ENCODE results near the gene KIF5C. TPM values are rescaled to one million over a fixed set of nuclear protein-coding genes. Genes with fewer than 3 reads are reported as not detected.

KIF5C gene
- total RNA-seq, 1 experiment from 2014 or later: 0.87 TPM

GRCh38 chr2:148867079-148867769 lies 7.8 kb upstream of the KIF5C start:
- Mint-ChIP-seq H3K4me1 (ENCODE audit: low read depth, unreplicated experiment) (peaks cover 9% of the 10 kb centered on the region), H3K27me3 (ENCODE audit: unreplicated experiment) (peaks cover 40% of the 10 kb centered on the region)
- CTCF ChIA-PET: no interaction called here

GRCh38 chr2:148875387-148876051 lies 492 bp downstream of the KIF5C start:
- H3K4me3 Mint-ChIP-seq (ENCODE audit: low read depth, unreplicated experiment): peak overlapping the region; percentile 54
- peaks cover 36% of the 10 kb centered on the region for H3K27me3 Mint-ChIP-seq (ENCODE audit: unreplicated experiment)
- intact Hi-C loops (cut with micrococcal nuclease; ENCODE audit: unreplicated experiment): no loop called here
- CTCF ChIA-PET: no interaction called here
- H3K36me3 Mint-ChIP-seq (ENCODE audit: insufficient read depth, unreplicated experiment): peaks cover 6% of the 10 kb centered on the region
- no TSS peak for BruUV-seq (replicated peaks)
- no peak for DNase-seq
- no peak overlapping the region for H3K27ac Mint-ChIP-seq (ENCODE audit: unreplicated experiment)
- H3K4me1 Mint-ChIP-seq (ENCODE audit: low read depth, unreplicated experiment): peaks cover under 1% of the 10 kb centered on the region
- H3K9me3 Mint-ChIP-seq (ENCODE audit: low read depth, unreplicated experiment): no peaks in the 10 kb centered on the region
- TF ChIP-seq CTCF (IDR thresholded peaks at IDR 0.05; ENCODE audit: unreplicated experiment): no peak

More at GRCh38 chr2:148867079-148867769, 7.8 kb upstream of the KIF5C start:
- no peak for TF ChIP-seq CTCF (IDR thresholded peaks at IDR 0.05; ENCODE audit: unreplicated experiment)
- Mint-ChIP-seq H3K27ac (ENCODE audit: unreplicated experiment) (no peak overlapping the region), H3K4me3 (ENCODE audit: low read depth, unreplicated experiment) (no peak overlapping the region), H3K9me3 (ENCODE audit: low read depth, unreplicated experiment) (peaks cover 3% of the 10 kb centered on the region), H3K36me3 (ENCODE audit: insufficient read depth, unreplicated experiment) (no peaks in the 10 kb centered on the region)
- DNase-seq: no peak
- no TSS peak for BruUV-seq (replicated peaks)
- intact Hi-C loops (cut with micrococcal nuclease; ENCODE audit: unreplicated experiment): no loop called here

- H3K9me3 Mint-ChIP-seq (ENCODE audit: low read depth, unreplicated experiment): no peaks in the 10 kb centered on the region
- H3K4me3 Mint-ChIP-seq (ENCODE audit: low read depth, unreplicated experiment): peak overlapping the region; percentile 54
- CTCF ChIA-PET: no interaction called here
- H3K36me3 Mint-ChIP-seq (ENCODE audit: insufficient read depth, unreplicated experiment): peaks cover 6% of the 10 kb centered on the region
- no peak overlapping the region for H3K27ac Mint-ChIP-seq (ENCODE audit: unreplicated experiment)
- peaks cover 36% of the 10 kb centered on the region for H3K27me3 Mint-ChIP-seq (ENCODE audit: unreplicated experiment)
- H3K4me1 Mint-ChIP-seq (ENCODE audit: low read depth, unreplicated experiment): no peaks in the 10 kb centered on the region
- no peak for TF ChIP-seq CTCF (IDR thresholded peaks at IDR 0.05; ENCODE audit: unreplicated experiment)
- intact Hi-C loops (cut with micrococcal nuclease; ENCODE audit: unreplicated experiment): no loop called here
- no peak for DNase-seq
- BruUV-seq (replicated peaks): no TSS peak
Observed at GRCh38 chr2:148876202-148876594, 1.2 kb downstream of the KIF5C start.

GRCh38 chr2:148876595-148877402 lies 1.8 kb downstream of the KIF5C start:
- CTCF ChIA-PET: no interaction called here
- no peaks in the 10 kb centered on the region for H3K4me1 Mint-ChIP-seq (ENCODE audit: low read depth, unreplicated experiment)
- intact Hi-C loops (cut with micrococcal nuclease; ENCODE audit: unreplicated experiment): no loop called here
- H3K4me3 Mint-ChIP-seq (ENCODE audit: low read depth, unreplicated experiment): peak overlapping the region; percentile 54
- no TSS peak for BruUV-seq (replicated peaks)
- peaks cover 36% of the 10 kb centered on the region for H3K27me3 Mint-ChIP-seq (ENCODE audit: unreplicated experiment)
- no peak overlapping the region for H3K27ac Mint-ChIP-seq (ENCODE audit: unreplicated experiment)
- H3K9me3 Mint-ChIP-seq (ENCODE audit: low read depth, unreplicated experiment): no peaks in the 10 kb centered on the region
- H3K36me3 Mint-ChIP-seq (ENCODE audit: insufficient read depth, unreplicated experiment): peaks cover 6% of the 10 kb centered on the region
- TF ChIP-seq CTCF (IDR thresholded peaks at IDR 0.05; ENCODE audit: unreplicated experiment): no peak
- peak; percentile 47 for DNase-seq

Data from Calu3 (cell line).